ENCODE data around the gene NEUROD4. TPM values are rescaled to one million over a fixed set of nuclear protein-coding genes. Genes with fewer than 3 reads are reported as not detected.
A peak's percentile ranks its signal among the peaks of the same experiment; 100 is the strongest.
"Not testable (repeated sequence)": the region's sequence is repeated elsewhere in the genome, so short reads cannot be mapped to it uniquely, and the experiment has no call there.

The NEUROD4 gene
- polyA plus RNA-seq (ENCODE audit: insufficient read length) = not detected
- long read RNA-seq, donor 1 = 0 reads
- long read RNA-seq, donor 2 = 0 reads
- long read RNA-seq, donor 3 = 0 reads
- long read RNA-seq, donor 4 = 0 reads
- long read RNA-seq, donor 5 = 0 reads
- long read RNA-seq, donor 6 = 0 reads
- long read RNA-seq, donor 7 = 0 reads
- long read RNA-seq, donor 8 = 0 reads

GRCh38 chr12:55019784-55020183, at the start of gene NEUROD4:
TSS of gene NEUROD4 (plus strand) at chr12:55019974. CDS start at chr12:55026440, 6,466 bp downstream.
- DNase-seq = peak; percentile 84

GRCh38 chr12:54970741-54971140, 49.0 kb upstream of the NEUROD4 start:
- no peak for DNase-seq

GRCh38 chr12:54973556-54973955, 46.2 kb upstream of the NEUROD4 start:
- DNase-seq = no peak

GRCh38 chr12:54974279-54974678, 45.5 kb upstream of the NEUROD4 start:
- no peak for DNase-seq

- DNase-seq = no peak
These were observed 44.5 kb upstream of the NEUROD4 start for GRCh38 chr12:54975272-54975671.

- no peak for DNase-seq
These were observed 43.9 kb upstream of the NEUROD4 start for GRCh38 chr12:54975875-54976274.

GRCh38 chr12:54977155-54977554, 42.6 kb upstream of the NEUROD4 start:
- no peak for DNase-seq

GRCh38 chr12:54977857-54978256, 41.9 kb upstream of the NEUROD4 start:
- no peak for DNase-seq

GRCh38 chr12:54980341-54980740, 39.4 kb upstream of the NEUROD4 start:
- DNase-seq = no peak

- no peak for DNase-seq
These were observed 38.0 kb upstream of the NEUROD4 start for GRCh38 chr12:54981796-54982195.

- DNase-seq = no peak
These were observed 36.2 kb upstream of the NEUROD4 start for GRCh38 chr12:54983536-54984101.

- no peak for DNase-seq
These were observed 35.0 kb upstream of the NEUROD4 start, which contains the start of gene TESPA1 for GRCh38 chr12:54984658-54985376. TSS of gene TESPA1 (minus strand) at chr12:54984762. CDS start at chr12:54974562, 10,200 bp downstream.

GRCh38 chr12:54986773-54987172, 33.0 kb upstream of the NEUROD4 start:
- not testable (repeated sequence) for DNase-seq

- DNase-seq = no peak
These were observed 32.1 kb upstream of the NEUROD4 start for GRCh38 chr12:54987611-54988231.

- no peak for DNase-seq
These were observed 31.2 kb upstream of the NEUROD4 start for GRCh38 chr12:54988402-54989054.

- DNase-seq = no peak
These were observed 29.9 kb upstream of the NEUROD4 start for GRCh38 chr12:54989829-54990228.

GRCh38 chr12:54991161-54991990, 28.4 kb upstream of the NEUROD4 start:
- no peak for DNase-seq

GRCh38 chr12:54991991-54992375, 27.8 kb upstream of the NEUROD4 start:
- no peak for DNase-seq

GRCh38 chr12:54993181-54993835, 26.5 kb upstream of the NEUROD4 start:
- DNase-seq = peak; percentile 65

GRCh38 chr12:54996205-54996604, 23.6 kb upstream of the NEUROD4 start:
- DNase-seq = no peak

GRCh38 chr12:54997929-54998522, 21.7 kb upstream of the NEUROD4 start:
- DNase-seq = no peak

Data from left kidney (tissue), 8 donors.